ENCODE data around the gene TRIO. TPM values are rescaled to one million over a fixed set of nuclear protein-coding genes. Genes with fewer than 3 reads are reported as not detected.

The TRIO gene
- total RNA-seq, 1 experiment from 2014 or later: 99.8 TPM

DNA sequence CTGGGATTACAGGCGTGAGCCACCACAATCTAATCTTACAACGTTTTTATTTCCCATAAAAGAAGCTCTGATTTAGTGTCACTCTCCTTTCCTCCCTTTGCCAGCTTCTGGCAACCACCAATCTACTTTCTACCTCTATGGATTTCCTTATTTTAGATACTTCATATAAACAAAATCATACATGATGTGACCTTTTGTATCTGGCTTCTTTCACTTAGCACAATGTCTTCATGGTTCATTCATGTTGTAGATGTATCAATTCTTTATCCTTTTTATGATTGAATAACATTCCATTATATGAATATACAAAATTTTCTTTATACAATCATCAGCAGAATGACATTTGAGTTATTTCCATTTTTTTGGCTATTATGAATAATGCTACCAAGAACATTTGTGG, 9.7 kb upstream of the TRIO start:
- CTCF ChIA-PET: no interaction called here

DNA sequence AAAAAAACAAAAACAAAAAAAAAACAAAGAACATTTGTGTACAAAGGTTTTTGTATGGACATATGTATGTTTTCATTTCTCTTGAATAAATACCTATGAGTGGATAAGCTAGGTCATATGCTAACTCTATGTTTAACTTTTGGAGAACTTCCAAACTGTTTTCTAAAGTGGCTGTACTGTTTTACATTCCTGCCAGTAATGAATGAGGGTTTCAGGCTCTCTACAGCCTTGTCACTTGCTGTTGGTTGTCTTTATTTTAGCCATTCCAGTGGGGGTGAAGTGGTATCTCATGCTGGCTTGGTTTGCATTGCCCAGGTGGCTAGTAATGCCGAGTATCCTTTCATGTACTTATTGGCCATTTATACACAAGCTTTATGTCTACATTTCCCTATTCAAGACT, 9.1 kb upstream of the TRIO start:
- no peak for DNase-seq (ENCODE audit: low spot score)
- no peaks in the 10 kb centered on the region for H3K9me3 ChIP-seq (ENCODE audit: low read depth, low read length, poor library complexity, severe bottlenecking)
- BruUV-seq (replicated peaks): no TSS peak
- TF ChIP-seq CTCF (conservative IDR thresholded peaks at IDR 0.05; ENCODE audit: low read depth, low read length): no peak
- no peak for TF ChIP-seq EZH2 (IDR thresholded peaks at IDR 0.05; ENCODE audit: borderline replicate concordance, low read depth, low read length, poor library complexity, severe bottlenecking)
- no peaks in the 10 kb centered on the region for H3K36me3 ChIP-seq (ENCODE audit: insufficient read depth, low read length, poor library complexity, severe bottlenecking)
- no peaks in the 10 kb centered on the region for H3K27me3 ChIP-seq (replicated peaks; ENCODE audit: insufficient read depth, low read depth, low read length, poor library complexity)
- ChIA-PET POLR2A (ENCODE audit: low non-redundant PET) (no interaction called here), CTCF (no interaction called here)
- intact Hi-C loops (cut with micrococcal nuclease; ENCODE audit: unreplicated experiment): no loop called here
- H3K27ac ChIP-seq (ENCODE audit: low read depth, low read length, poor library complexity, severe bottlenecking): no peak overlapping the region
- no peaks in the 10 kb centered on the region for H3K4me1 ChIP-seq (ENCODE audit: insufficient read depth, low read length, poor library complexity, severe bottlenecking)
- no peak overlapping the region for H3K4me3 ChIP-seq (ENCODE audit: low read depth, low read length, poor library complexity, severe bottlenecking)

More for the DNA sequence above, 9.7 kb upstream of the TRIO start:
- POLR2A ChIA-PET (ENCODE audit: low non-redundant PET): no interaction called here
- Histone ChIP-seq H3K4me3 (ENCODE audit: low read depth, low read length, poor library complexity, severe bottlenecking) (no peak overlapping the region), H3K27me3 (replicated peaks; ENCODE audit: insufficient read depth, low read depth, low read length, poor library complexity) (no peaks in the 10 kb centered on the region), H3K4me1 (ENCODE audit: insufficient read depth, low read length, poor library complexity, severe bottlenecking) (no peaks in the 10 kb centered on the region), H3K36me3 (ENCODE audit: insufficient read depth, low read length, poor library complexity, severe bottlenecking) (no peaks in the 10 kb centered on the region), H3K9me3 (ENCODE audit: low read depth, low read length, poor library complexity, severe bottlenecking) (no peaks in the 10 kb centered on the region), H3K27ac (ENCODE audit: low read depth, low read length, poor library complexity, severe bottlenecking) (no peak overlapping the region)
- no peak for TF ChIP-seq EZH2 (IDR thresholded peaks at IDR 0.05; ENCODE audit: borderline replicate concordance, low read depth, low read length, poor library complexity, severe bottlenecking)
- no peak for TF ChIP-seq CTCF (conservative IDR thresholded peaks at IDR 0.05; ENCODE audit: low read depth, low read length)
- intact Hi-C loops (cut with micrococcal nuclease; ENCODE audit: unreplicated experiment): no loop called here
- BruUV-seq (replicated peaks): no TSS peak
- DNase-seq (ENCODE audit: low spot score): no peak

DNA sequence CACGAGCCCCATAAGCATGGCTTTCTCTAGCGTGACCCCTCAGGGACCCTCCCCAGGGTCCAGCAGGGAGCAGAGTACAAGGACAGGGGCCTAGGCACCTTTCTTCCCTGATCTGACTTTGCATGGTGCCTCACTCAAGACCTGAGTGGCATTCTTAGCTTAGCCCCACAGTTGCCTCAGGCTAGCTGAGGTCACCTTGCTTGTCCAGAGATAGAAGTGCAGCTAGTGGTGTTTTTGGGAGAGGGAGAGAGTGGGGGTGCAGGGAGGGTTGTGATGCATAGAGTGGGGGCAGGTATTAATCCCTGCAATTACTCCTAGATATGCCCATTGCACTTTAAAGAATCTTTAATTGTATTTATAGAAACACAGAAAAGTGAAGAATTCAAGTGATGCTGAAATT, 8.4 kb upstream of the TRIO start:
- H3K4me3 ChIP-seq (ENCODE audit: low read depth, low read length, poor library complexity, severe bottlenecking): no peak overlapping the region
- POLR2A ChIA-PET (ENCODE audit: low non-redundant PET): no interaction called here
- intact Hi-C loops (cut with micrococcal nuclease; ENCODE audit: unreplicated experiment): no loop called here
- TF ChIP-seq EZH2 (IDR thresholded peaks at IDR 0.05; ENCODE audit: borderline replicate concordance, low read depth, low read length, poor library complexity, severe bottlenecking) (no peak), CTCF (conservative IDR thresholded peaks at IDR 0.05; ENCODE audit: low read depth, low read length) (no peak)
- no peak for DNase-seq (ENCODE audit: low spot score)
- CTCF ChIA-PET: no interaction called here
- no peaks in the 10 kb centered on the region for H3K4me1 ChIP-seq (ENCODE audit: insufficient read depth, low read length, poor library complexity, severe bottlenecking)
- H3K27ac ChIP-seq (ENCODE audit: low read depth, low read length, poor library complexity, severe bottlenecking): no peak overlapping the region
- H3K27me3 ChIP-seq (replicated peaks; ENCODE audit: insufficient read depth, low read depth, low read length, poor library complexity): no peaks in the 10 kb centered on the region
- no TSS peak for BruUV-seq (replicated peaks)
- no peaks in the 10 kb centered on the region for H3K9me3 ChIP-seq (ENCODE audit: low read depth, low read length, poor library complexity, severe bottlenecking)
- no peaks in the 10 kb centered on the region for H3K36me3 ChIP-seq (ENCODE audit: insufficient read depth, low read length, poor library complexity, severe bottlenecking)

All from A673 (cell line).